Sigmoid colon (tissue), 4 donors: ENCODE results near the gene NPPA.

Experiments
- EP300 ChIP-seq, 4 donors: sonication (generic); formaldehyde crosslinking; IDR thresholded peaks; one replicate each; pipeline ENCODE4 v1.6.1; 2017; ENCODE audit warnings: antibody characterized with exemption in 4 of 4
- POLR2AphosphoS5 ChIP-seq, 4 donors: sonication (generic); formaldehyde crosslinking; IDR thresholded peaks; one replicate each; pipeline ENCODE4 v1.6.1; 2017; ENCODE audit warnings: antibody characterized with exemption in 4 of 4
- TF ChIP-seq, protein P1 (sequence below), 4 experiments: fragments of 450-650 bp in 3 of 4; fragments of 200-600 bp in 1 of 4; IDR thresholded peaks; one replicate each; pipeline ENCODE4 v1.5.1; 2016 to 2019; ENCODE audit warnings: antibody characterized with exemption in 4 of 4, mild to moderate bottlenecking in 3 of 4, moderate library complexity in 2 of 4

DNA sequence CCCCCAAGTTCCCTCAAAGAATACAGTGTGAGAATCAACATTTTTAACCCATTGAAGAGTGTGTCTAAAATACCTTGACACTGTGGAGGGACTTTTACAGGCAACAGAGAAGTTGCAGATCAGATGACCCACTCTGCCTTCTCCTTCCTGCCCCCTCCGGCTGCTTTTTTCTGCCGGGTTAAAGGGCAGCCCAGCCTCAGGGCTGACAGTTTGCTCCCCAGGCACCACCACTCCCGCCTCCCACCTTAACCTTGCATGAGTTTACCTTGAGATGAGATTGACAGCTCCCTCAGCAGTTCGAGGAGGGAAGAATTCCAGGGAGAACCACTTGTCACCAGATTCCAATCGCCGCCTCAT lies 45.0 kb downstream of the NPPA start:
- TF ChIP-seq, protein P1, sequence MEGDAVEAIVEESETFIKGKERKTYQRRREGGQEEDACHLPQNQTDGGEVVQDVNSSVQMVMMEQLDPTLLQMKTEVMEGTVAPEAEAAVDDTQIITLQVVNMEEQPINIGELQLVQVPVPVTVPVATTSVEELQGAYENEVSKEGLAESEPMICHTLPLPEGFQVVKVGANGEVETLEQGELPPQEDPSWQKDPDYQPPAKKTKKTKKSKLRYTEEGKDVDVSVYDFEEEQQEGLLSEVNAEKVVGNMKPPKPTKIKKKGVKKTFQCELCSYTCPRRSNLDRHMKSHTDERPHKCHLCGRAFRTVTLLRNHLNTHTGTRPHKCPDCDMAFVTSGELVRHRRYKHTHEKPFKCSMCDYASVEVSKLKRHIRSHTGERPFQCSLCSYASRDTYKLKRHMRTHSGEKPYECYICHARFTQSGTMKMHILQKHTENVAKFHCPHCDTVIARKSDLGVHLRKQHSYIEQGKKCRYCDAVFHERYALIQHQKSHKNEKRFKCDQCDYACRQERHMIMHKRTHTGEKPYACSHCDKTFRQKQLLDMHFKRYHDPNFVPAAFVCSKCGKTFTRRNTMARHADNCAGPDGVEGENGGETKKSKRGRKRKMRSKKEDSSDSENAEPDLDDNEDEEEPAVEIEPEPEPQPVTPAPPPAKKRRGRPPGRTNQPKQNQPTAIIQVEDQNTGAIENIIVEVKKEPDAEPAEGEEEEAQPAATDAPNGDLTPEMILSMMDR (IDR thresholded peaks at IDR 0.05): no peak
- TF ChIP-seq EP300 (IDR thresholded peaks at IDR 0.05) (no peak), POLR2AphosphoS5 (IDR thresholded peaks at IDR 0.05) (peak; percentile 40 to 74 (median 53))
